Tracheal epithelial cell (primary cell): Measurements from ENCODE around the gene CT45A7. TPM values are rescaled to one million over a fixed set of nuclear protein-coding genes. Genes with fewer than 3 reads are reported as not detected.

Source experiments
- total RNA-seq: library from RNA; depleted of rRNA; stranded (reverse); fragments of >200 nt; gene quantifications from 2 replicates; pipeline ENCODE4 v1.2.1, GENCODE V29; 2014

The CT45A7 gene, protein sequence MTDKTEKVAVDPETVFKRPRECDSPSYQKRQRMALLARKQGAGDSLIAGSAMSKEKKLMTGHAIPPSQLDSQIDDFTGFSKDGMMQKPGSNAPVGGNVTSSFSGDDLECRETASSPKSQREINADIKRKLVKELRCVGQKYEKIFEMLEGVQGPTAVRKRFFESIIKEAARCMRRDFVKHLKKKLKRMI
- total RNA-seq: not detected in 2 replicates

DNA sequence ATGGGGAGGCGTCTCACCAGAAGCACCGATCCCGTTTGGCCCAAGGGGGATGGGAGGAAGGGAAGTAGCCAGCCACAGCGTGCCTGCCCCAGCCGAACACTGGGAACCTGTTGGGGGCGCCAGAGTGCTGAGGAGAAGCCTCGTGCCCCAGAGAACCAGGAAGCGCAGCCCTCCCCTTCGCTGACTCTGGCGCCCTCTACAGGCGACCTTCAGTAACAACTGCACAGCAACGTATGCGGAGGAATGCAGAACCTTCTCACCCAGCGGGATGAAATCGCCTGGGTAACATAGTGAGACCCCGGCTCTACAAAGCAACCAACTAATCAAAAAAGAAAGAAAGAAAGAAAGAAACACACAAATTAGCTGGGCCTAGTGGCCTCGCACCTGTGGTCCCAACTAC lies at the start of gene CT45A7:
Gene CT45A7 (minus strand): TSS at position 101 of the 400 bp plus-strand sequence. CDS start 3,747 bp downstream, outside the sequence.

DNA sequence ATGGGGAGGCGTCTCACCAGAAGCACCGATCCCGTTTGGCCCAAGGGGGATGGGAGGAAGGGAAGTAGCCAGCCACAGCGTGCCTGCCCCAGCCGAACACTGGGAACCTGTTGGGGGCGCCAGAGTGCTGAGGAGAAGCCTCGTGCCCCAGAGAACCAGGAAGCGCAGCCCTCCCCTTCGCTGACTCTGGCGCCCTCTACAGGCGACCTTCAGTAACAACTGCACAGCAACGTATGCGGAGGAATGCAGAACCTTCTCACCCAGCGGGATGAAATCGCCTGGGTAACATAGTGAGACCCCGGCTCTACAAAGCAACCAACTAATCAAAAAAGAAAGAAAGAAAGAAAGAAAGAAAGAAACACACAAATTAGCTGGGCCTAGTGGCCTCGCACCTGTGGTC lies 34.6 kb upstream of the CT45A7 start, which contains the start of gene CT45A9:
Gene CT45A9 (minus strand): TSS at position 101 of the 400 bp plus-strand sequence. CDS start 3,751 bp downstream, outside the sequence.

DNA sequence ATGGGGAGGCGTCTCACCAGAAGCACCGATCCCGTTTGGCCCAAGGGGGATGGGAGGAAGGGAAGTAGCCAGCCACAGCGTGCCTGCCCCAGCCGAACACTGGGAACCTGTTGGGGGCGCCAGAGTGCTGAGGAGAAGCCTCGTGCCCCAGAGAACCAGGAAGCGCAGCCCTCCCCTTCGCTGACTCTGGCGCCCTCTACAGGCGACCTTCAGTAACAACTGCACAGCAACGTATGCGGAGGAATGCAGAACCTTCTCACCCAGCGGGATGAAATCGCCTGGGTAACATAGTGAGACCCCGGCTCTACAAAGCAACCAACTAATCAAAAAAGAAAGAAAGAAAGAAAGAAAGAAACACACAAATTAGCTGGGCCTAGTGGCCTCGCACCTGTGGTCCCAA lies 17.4 kb upstream of the CT45A7 start, which contains the start of gene CT45A8:
Gene CT45A8 (minus strand): TSS at position 101 of the 400 bp plus-strand sequence. CDS start 3,755 bp downstream, outside the sequence.

DNA sequence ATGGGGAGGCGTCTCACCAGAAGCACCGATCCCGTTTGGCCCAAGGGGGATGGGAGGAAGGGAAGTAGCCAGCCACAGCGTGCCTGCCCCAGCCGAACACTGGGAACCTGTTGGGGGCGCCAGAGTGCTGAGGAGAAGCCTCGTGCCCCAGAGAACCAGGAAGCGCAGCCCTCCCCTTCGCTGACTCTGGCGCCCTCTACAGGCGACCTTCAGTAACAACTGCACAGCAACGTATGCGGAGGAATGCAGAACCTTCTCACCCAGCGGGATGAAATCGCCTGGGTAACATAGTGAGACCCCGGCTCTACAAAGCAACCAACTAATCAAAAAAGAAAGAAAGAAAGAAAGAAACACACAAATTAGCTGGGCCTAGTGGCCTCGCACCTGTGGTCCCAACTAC lies 17.2 kb downstream of the CT45A7 start, which contains the start of gene CT45A2:
Gene CT45A2 (minus strand): TSS at position 101 of the 400 bp plus-strand sequence. CDS start 3,747 bp downstream, outside the sequence.

DNA sequence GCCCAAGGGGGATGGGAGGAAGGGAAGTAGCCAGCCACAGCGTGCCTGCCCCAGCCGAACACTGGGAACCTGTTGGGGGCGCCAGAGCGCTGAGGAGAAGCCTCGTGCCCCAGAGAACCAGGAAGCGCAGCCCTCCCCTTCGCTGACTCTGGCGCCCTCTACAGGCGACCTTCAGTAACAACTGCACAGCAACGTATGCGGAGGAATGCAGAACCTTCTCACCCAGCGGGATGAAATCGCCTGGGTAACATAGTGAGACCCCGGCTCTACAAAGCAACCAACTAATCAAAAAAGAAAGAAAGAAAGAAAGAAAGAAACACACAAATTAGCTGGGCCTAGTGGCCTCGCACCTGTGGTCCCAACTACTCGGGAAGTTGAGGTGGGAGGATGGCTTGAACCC lies 34.4 kb downstream of the CT45A7 start, which contains the start of gene CT45A6:
Gene CT45A6 (minus strand): TSS at position 101 of the 400 bp plus-strand sequence. CDS start 3,794 bp downstream, outside the sequence.

DNA sequence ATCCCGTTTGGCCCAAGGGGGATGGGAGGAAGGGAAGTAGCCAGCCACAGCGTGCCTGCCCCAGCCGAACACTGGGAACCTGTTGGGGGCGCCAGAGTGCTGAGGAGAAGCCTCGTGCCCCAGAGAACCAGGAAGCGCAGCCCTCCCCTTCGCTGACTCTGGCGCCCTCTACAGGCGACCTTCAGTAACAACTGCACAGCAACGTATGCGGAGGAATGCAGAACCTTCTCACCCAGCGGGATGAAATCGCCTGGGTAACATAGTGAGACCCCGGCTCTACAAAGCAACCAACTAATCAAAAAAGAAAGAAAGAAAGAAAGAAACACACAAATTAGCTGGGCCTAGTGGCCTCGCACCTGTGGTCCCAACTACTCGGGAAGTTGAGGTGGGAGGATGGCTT lies 51.7 kb downstream of the CT45A7 start, which contains the start of gene CT45A5:
Gene CT45A5 (minus strand): TSS at position 101 of the 400 bp plus-strand sequence. CDS start 3,774 bp downstream, outside the sequence.

Other genes starting within 250 kb of the CT45A7 start
- gene CT45A1, start 123.6 kb downstream of the CT45A7 start, total RNA-seq: not detected in 2 replicates
- not detected in 2 replicates for gene CT45A3, start 69.1 kb downstream of the CT45A7 start, total RNA-seq
- not detected in 2 replicates for gene CT45A5, start 51.8 kb downstream of the CT45A7 start, total RNA-seq
- gene CT45A6, start 34.5 kb downstream of the CT45A7 start, total RNA-seq: not detected in 2 replicates
- not detected in 2 replicates for gene CT45A2, start 17.3 kb downstream of the CT45A7 start, total RNA-seq
- not detected in 2 replicates for gene CT45A8, start 17.3 kb upstream of the CT45A7 start, total RNA-seq
- not detected in 2 replicates for gene CT45A9, start 34.5 kb upstream of the CT45A7 start, total RNA-seq
- gene CT45A10, start 56.2 kb upstream of the CT45A7 start, total RNA-seq: not detected in 2 replicates
- not detected in 2 replicates for gene SAGE1, start 56.4 kb upstream of the CT45A7 start, total RNA-seq
- gene MMGT1, start 136.7 kb upstream of the CT45A7 start, total RNA-seq: 9.4 and 13.9 TPM in 2 replicates
- 15.2 and 19.6 TPM in 2 replicates for gene SLC9A6, start 148.2 kb upstream of the CT45A7 start, total RNA-seq